ENCODE results near the gene ENTR1.

DNA sequence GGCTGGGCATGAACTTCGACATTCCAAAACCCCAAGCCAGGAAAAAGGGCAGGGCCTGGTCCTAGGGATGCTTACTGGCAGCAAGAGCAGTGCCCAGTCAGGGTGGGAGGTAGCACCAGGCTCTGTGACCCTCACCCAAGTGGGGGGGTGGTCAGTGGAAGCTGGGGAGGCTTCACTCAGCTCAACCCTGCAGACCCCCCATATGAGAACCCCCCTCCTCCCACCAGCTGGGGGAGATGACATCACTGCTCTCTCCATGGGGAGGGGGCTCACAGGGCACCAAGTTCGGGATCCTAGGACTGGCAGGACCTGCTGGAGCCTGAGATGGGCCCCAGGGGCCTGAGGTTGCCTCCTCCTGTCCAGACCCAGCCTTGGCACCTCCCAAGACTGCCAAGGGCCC lies 51.5 kb downstream of the ENTR1 start:
- TF ChIP-seq SIN3A (IDR thresholded peaks at IDR 0.05; ENCODE audit: borderline replicate concordance, insufficient read depth, low read length), result no peak
- TF ChIP-seq FOXP2 (optimal IDR thresholded peaks at IDR 0.05; ENCODE audit: borderline replicate concordance, extremely low read depth, extremely low read length, insufficient read depth), result no peak
